Measurements from ENCODE around the gene RNF207.

- TF ChIP-seq, protein P1, sequence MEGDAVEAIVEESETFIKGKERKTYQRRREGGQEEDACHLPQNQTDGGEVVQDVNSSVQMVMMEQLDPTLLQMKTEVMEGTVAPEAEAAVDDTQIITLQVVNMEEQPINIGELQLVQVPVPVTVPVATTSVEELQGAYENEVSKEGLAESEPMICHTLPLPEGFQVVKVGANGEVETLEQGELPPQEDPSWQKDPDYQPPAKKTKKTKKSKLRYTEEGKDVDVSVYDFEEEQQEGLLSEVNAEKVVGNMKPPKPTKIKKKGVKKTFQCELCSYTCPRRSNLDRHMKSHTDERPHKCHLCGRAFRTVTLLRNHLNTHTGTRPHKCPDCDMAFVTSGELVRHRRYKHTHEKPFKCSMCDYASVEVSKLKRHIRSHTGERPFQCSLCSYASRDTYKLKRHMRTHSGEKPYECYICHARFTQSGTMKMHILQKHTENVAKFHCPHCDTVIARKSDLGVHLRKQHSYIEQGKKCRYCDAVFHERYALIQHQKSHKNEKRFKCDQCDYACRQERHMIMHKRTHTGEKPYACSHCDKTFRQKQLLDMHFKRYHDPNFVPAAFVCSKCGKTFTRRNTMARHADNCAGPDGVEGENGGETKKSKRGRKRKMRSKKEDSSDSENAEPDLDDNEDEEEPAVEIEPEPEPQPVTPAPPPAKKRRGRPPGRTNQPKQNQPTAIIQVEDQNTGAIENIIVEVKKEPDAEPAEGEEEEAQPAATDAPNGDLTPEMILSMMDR (conservative IDR thresholded peaks at IDR 0.05 in 1 of 2, IDR thresholded peaks at IDR 0.05 in 1 of 2; ENCODE audit: low read depth in 1 of 2, low read length in 2 of 2) = no peak
- TF ChIP-seq EZH2 (IDR thresholded peaks at IDR 0.05; ENCODE audit: low read length, missing control alignments) = no peak
Observed at GRCh38 chr1:6184083-6184783, 21.7 kb upstream of the RNF207 start.
